DND-41 (cell line): ENCODE measurements around the gene SIN3B.

Experiments
- ATAC-seq: fragments of 200-7000 bp; cut with Tn5 transposase; 3 replicates; pipeline ENCODE4 v1.9.1; 2021; ENCODE audit warnings: low read depth; ENCODE audit not compliant: insufficient read depth
- DNase-seq: peaks from one replicate; pipeline ENCODE4 v3.0.0-alpha.2; 2020
- H2AFZ ChIP-seq: 2 replicates; pipeline ENCODE4 v1.6.0; 2012; ENCODE audit warnings: low read depth, low read length
- H3K27ac ChIP-seq: 2 replicates; pipeline ENCODE4 v1.5.1; 2012; ENCODE audit warnings: low read length, inconsistent platforms
- H3K27me3 ChIP-seq: fragments of 200-600 bp; sonication (generic); 2 replicates; pipeline ENCODE4 v1.6.0; 2012; ENCODE audit warnings: low read length, mild to moderate bottlenecking, inconsistent platforms; ENCODE audit not compliant: insufficient read depth, poor library complexity
- H3K36me3 ChIP-seq: 2 replicates; pipeline ENCODE4 v1.5.1; 2012; ENCODE audit warnings: low read length, inconsistent platforms; ENCODE audit not compliant: insufficient read depth
- H3K4me1 ChIP-seq: 2 replicates; pipeline ENCODE4 v1.5.1; 2012; ENCODE audit warnings: mild to moderate bottlenecking, low read length; ENCODE audit not compliant: insufficient read depth
- H3K4me2 ChIP-seq: 2 replicates; pipeline ENCODE4 v1.6.0; 2012; ENCODE audit warnings: mild to moderate bottlenecking, moderate library complexity, low read length, inconsistent platforms; ENCODE audit not compliant: insufficient read depth
- H3K4me3 ChIP-seq, 2 experiments: fragments of 200-600 bp in 1 of 2; shearing (Covaris generic) in 1 of 2; 2 replicates each; pipeline ENCODE4 v1.5.1; 2012 to 2016; ENCODE audit warnings: inconsistent platforms in 2 of 2, low read length in 2 of 2, mild to moderate bottlenecking in 2 of 2, low read depth in 1 of 2, moderate library complexity in 1 of 2
- H3K79me2 ChIP-seq: 2 replicates; pipeline ENCODE4 v1.6.0; 2012; ENCODE audit warnings: low read length, inconsistent platforms; ENCODE audit not compliant: insufficient read depth
- H3K9ac ChIP-seq: 2 replicates; pipeline ENCODE4 v1.6.0; 2012; ENCODE audit warnings: low read depth, mild to moderate bottlenecking, inconsistent platforms, low read length, moderate library complexity
- H3K9me3 ChIP-seq: 2 replicates; pipeline ENCODE4 v1.5.1; 2012; ENCODE audit warnings: low read length, moderate library complexity, mild to moderate bottlenecking, inconsistent platforms; ENCODE audit not compliant: insufficient read depth, severe bottlenecking
- H4K20me1 ChIP-seq: 2 replicates; pipeline ENCODE4 v1.6.0; 2012; ENCODE audit warnings: low read length; ENCODE audit not compliant: insufficient read depth
- EZH2 ChIP-seq: IDR thresholded peaks from 3 replicates; pipeline ENCODE4 v1.6.1; 2012; ENCODE audit warnings: borderline replicate concordance, low read depth, mild to moderate bottlenecking, moderate library complexity, low read length, inconsistent platforms; ENCODE audit not compliant: severe bottlenecking
- TF ChIP-seq, protein P1 (sequence below): IDR thresholded peaks from 2 replicates; pipeline ENCODE4 v1.5.1; 2012; ENCODE audit warnings: borderline replicate concordance, low read length, moderate library complexity, mild to moderate bottlenecking; ENCODE audit not compliant: poor library complexity, severe bottlenecking; ENCODE audit errors: extremely low read depth

The SIN3B gene

DNA sequence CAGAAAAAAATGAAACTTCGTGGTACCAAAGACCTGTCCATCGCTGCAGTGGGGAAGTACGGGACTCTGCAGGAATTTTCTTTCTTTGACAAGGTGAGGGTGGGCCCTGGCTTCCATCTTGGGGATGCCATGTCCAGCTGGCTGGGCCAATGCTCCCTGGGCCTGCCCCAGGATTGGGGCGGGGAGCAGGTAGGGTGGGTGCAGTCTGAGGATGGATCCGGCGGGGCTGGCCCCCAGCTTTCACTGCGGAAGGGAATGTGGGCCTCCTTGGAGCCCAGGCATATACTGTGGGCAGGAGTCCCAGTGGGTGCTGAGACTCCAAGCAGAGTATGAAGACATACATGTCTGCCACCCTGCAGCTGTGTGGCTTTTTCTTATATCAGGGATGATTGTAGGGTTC lies 23.9 kb downstream of the SIN3B start:
- Histone ChIP-seq H3K36me3 (peaks cover 68% of the 10 kb centered on the region), H3K4me3 (no peak overlapping the region), H3K9ac (no peak overlapping the region), H3K79me2 (no peaks in the 10 kb centered on the region), H3K9me3 (no peaks in the 10 kb centered on the region), H4K20me1 (peaks cover 10% of the 10 kb centered on the region), H3K27ac (no peak overlapping the region), H3K27me3 (no peaks in the 10 kb centered on the region), H3K4me1 (no peaks in the 10 kb centered on the region), H2AFZ (no peak overlapping the region), H3K4me2 (no peak overlapping the region)
- DNase-seq: no peak
- TF ChIP-seq EZH2: no peak
- TF ChIP-seq, protein P1, sequence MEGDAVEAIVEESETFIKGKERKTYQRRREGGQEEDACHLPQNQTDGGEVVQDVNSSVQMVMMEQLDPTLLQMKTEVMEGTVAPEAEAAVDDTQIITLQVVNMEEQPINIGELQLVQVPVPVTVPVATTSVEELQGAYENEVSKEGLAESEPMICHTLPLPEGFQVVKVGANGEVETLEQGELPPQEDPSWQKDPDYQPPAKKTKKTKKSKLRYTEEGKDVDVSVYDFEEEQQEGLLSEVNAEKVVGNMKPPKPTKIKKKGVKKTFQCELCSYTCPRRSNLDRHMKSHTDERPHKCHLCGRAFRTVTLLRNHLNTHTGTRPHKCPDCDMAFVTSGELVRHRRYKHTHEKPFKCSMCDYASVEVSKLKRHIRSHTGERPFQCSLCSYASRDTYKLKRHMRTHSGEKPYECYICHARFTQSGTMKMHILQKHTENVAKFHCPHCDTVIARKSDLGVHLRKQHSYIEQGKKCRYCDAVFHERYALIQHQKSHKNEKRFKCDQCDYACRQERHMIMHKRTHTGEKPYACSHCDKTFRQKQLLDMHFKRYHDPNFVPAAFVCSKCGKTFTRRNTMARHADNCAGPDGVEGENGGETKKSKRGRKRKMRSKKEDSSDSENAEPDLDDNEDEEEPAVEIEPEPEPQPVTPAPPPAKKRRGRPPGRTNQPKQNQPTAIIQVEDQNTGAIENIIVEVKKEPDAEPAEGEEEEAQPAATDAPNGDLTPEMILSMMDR: no peak
- no peak for ATAC-seq

DNA sequence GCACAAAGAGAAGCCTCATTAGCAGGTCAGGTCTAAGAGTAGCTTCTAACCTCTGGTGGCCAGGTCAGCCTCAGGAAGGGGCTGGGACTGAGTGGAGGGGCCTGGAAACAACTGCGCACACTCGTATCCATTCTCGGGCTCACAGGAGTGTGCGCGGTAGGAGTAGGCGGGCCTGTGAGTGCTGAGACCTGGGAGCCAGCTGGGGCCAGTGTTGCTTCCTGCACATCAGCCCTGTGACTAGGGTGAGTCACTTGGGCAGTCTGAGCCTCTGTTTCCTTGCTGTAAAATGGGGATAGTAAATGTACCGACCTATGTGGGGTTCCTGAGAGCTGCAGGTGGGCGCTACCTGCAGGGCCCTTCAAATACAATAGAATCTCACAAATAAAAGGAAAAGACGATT lies 26.9 kb downstream of the SIN3B start:
- H3K79me2 ChIP-seq: no peaks in the 10 kb centered on the region
- H3K9ac ChIP-seq: no peak overlapping the region
- no peaks in the 10 kb centered on the region for H3K27me3 ChIP-seq
- H3K4me2 ChIP-seq: no peak overlapping the region
- H2AFZ ChIP-seq: no peak overlapping the region
- TF ChIP-seq, protein P1: no peak
- TF ChIP-seq EZH2: no peak
- H4K20me1 ChIP-seq: peaks cover 10% of the 10 kb centered on the region
- peaks cover 49% of the 10 kb centered on the region for H3K36me3 ChIP-seq
- ATAC-seq (no peak), DNase-seq (no peak)
- no peak overlapping the region for H3K4me3 ChIP-seq
- no peaks in the 10 kb centered on the region for H3K4me1 ChIP-seq
- no peak overlapping the region for H3K27ac ChIP-seq
- H3K9me3 ChIP-seq: no peaks in the 10 kb centered on the region

DNA sequence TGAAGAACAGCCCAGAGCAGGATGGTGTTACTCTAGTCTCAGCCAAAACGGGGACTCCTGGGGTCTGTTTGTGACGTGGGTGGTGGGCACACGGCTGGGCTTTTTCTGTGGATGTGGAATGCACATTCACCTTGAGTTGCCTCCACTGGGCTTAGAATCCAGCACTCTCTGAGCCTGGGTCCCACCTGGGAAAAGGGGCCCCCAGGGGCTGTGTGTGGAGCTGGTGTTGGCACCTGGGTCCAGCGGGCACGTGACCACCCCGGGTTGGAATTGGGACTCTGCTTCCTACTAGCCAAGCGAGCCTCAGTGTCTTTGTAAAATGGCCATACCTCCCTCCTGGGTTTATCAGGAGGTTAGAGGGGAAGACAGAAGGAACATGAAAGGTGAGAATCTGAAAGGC lies 30.4 kb downstream of the SIN3B start:
- TF ChIP-seq, protein P1: no peak
- peaks cover 43% of the 10 kb centered on the region for H3K36me3 ChIP-seq

DNA sequence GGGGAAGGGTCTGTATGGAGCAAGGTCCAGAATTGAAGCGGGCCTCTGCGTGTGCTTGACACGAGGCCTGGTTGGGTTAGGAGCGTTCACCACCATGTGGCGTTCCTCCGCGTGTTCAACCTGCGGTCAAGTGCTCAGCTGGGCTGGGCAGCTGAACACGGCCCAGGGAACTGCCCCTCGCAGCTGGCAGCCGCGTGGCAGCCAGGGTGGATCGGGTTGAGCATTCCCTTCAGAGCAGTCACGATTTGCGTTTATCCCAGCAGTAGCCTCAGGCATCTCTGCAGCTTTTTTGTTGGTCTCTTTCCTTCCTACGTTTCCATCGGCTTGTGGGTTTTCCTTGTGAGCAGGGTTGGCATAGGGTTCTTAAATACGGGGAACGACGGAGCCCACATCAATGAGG lies 30.9 kb downstream of the SIN3B start:
- no peak for TF ChIP-seq EZH2
- TF ChIP-seq, protein P1: no peak
- H3K4me1 ChIP-seq: no peaks in the 10 kb centered on the region
- no peak overlapping the region for H3K4me3 ChIP-seq
- no peak overlapping the region for H3K9ac ChIP-seq
- no peak overlapping the region for H3K27ac ChIP-seq
- no peaks in the 10 kb centered on the region for H3K27me3 ChIP-seq
- no peak for ATAC-seq
- no peak overlapping the region for H3K4me2 ChIP-seq
- no peak for DNase-seq
- H3K36me3 ChIP-seq: peaks cover 43% of the 10 kb centered on the region
- H3K79me2 ChIP-seq: no peaks in the 10 kb centered on the region
- H2AFZ ChIP-seq: no peak overlapping the region
- peaks cover 5% of the 10 kb centered on the region for H4K20me1 ChIP-seq
- no peaks in the 10 kb centered on the region for H3K9me3 ChIP-seq

More for the DNA sequence above, 30.4 kb downstream of the SIN3B start:
- H3K9me3 ChIP-seq: no peaks in the 10 kb centered on the region
- no peaks in the 10 kb centered on the region for H3K4me1 ChIP-seq
- no peaks in the 10 kb centered on the region for H3K27me3 ChIP-seq
- H3K79me2 ChIP-seq: no peaks in the 10 kb centered on the region
- H4K20me1 ChIP-seq: peaks cover 5% of the 10 kb centered on the region
- ATAC-seq (no peak), DNase-seq (no peak)
- H3K4me3 ChIP-seq: no peak overlapping the region
- no peak overlapping the region for H3K27ac ChIP-seq
- H3K4me2 ChIP-seq: no peak overlapping the region
- H2AFZ ChIP-seq: no peak overlapping the region
- H3K9ac ChIP-seq: no peak overlapping the region
